GM21717 (cell line): ENCODE data around the gene CHIA.

Experiments
- ATAC-seq: cut with Tn5 transposase; IDR thresholded peaks from one replicate; pipeline ENCODE4 v1.9.1; 2021; ENCODE audit warnings: mild to moderate bottlenecking, moderate library complexity; ENCODE audit not compliant: unreplicated experiment

CHIA gene

GRCh38 chr1:111361761-111362160 is 71.1 kb downstream of the CHIA start:
- ATAC-seq = no peak

GRCh38 chr1:111364690-111365089 is 74.0 kb downstream of the CHIA start:
- no peak for ATAC-seq

GRCh38 chr1:111366256-111366655 is 75.6 kb downstream of the CHIA start:
- no peak for ATAC-seq

- ATAC-seq = no peak
These were observed 78.5 kb downstream of the CHIA start for GRCh38 chr1:111369177-111369576.

- ATAC-seq = no peak
These were observed 79.0 kb downstream of the CHIA start for GRCh38 chr1:111369645-111370044.
